IMR-90 (cell line): Measurements from ENCODE around the gene ATP4A. TPM values are rescaled to one million over a fixed set of nuclear protein-coding genes. Genes with fewer than 3 reads are reported as not detected.
A peak's percentile ranks its signal among the peaks of the same experiment; 100 is the strongest.

ENCODE experiments used
- ATAC-seq: fragments of 200-7000 bp; cut with Tn5 transposase; 2 replicates; pipeline ENCODE4 v1.9.1; 2020; ENCODE audit warnings: low read depth, mild to moderate bottlenecking, moderate library complexity
- BruUV-seq: library from RNA; stranded (reverse); fragments of 400-500 nt; replicated peaks from 2 replicates; lab custom pipeline; 2021; lab: Mats Ljungman, UMichigan
- CTCF ChIA-PET: fragments of 300-600 bp; formaldehyde crosslinking; extraction: SDS; loops from one replicate; lab custom pipeline; 2021; ENCODE audit warnings: antibody characterized with exemption; lab: Yijun Ruan, JAX
- POLR2A ChIA-PET: fragments of 300-600 bp; sonication (Branson Sonifier 250); formaldehyde crosslinking; loops from one replicate; lab custom pipeline; 2022; ENCODE audit warnings: antibody characterized with exemption; ENCODE audit not compliant: unreplicated experiment; lab: Charles Lee
- DNase-seq: peaks from one replicate; pipeline ENCODE4 v3.0.0; 2013
- H2AFZ ChIP-seq: replicated peaks from 2 replicates; pipeline ENCODE3; 2013; ENCODE audit warnings: low read length, mild to moderate bottlenecking; ENCODE audit not compliant: poor library complexity
- H2AK5ac ChIP-seq: 2 replicates; pipeline ENCODE4 v1.6.1; 2013; ENCODE audit warnings: low read depth, low read length, inconsistent platforms
- H2AK9ac ChIP-seq: replicated peaks from 2 replicates; pipeline ENCODE3; 2013; ENCODE audit warnings: mild to moderate bottlenecking, low read depth, low read length, moderate library complexity; ENCODE audit not compliant: poor library complexity
- H2BK120ac ChIP-seq: 2 replicates; pipeline ENCODE4 v1.6.1; 2013; ENCODE audit warnings: low read depth, low read length, inconsistent platforms
- H2BK15ac ChIP-seq: 3 replicates; pipeline ENCODE4 v1.6.1; 2013; ENCODE audit warnings: low read depth, low read length, inconsistent platforms
- H2BK20ac ChIP-seq: 2 replicates; pipeline ENCODE4 v1.6.1; 2013; ENCODE audit warnings: low read depth, mild to moderate bottlenecking, inconsistent platforms, low read length, moderate library complexity
- H2BK5ac ChIP-seq: 2 replicates; pipeline ENCODE4 v1.6.1; 2013; ENCODE audit warnings: mild to moderate bottlenecking, low read depth, low read length, inconsistent platforms; ENCODE audit not compliant: poor library complexity, severe bottlenecking
- H3K14ac ChIP-seq: replicated peaks from 2 replicates; pipeline ENCODE4 v1.6.1; 2013; ENCODE audit warnings: low read depth, low read length, inconsistent platforms
- H3K18ac ChIP-seq: 2 replicates; pipeline ENCODE4 v1.6.1; 2013; ENCODE audit warnings: low read depth, low read length, control low read depth
- H3K23ac ChIP-seq: 2 replicates; pipeline ENCODE4 v1.6.1; 2013; ENCODE audit warnings: low read depth, low read length, inconsistent platforms
- H3K27ac ChIP-seq: 2 replicates; pipeline ENCODE4 v1.5.1; 2013; ENCODE audit warnings: mild to moderate bottlenecking, control low read depth, low read length; ENCODE audit not compliant: insufficient read depth
- H3K27me3 ChIP-seq: 2 replicates; pipeline ENCODE4 v1.6.1; 2013; ENCODE audit warnings: low read length; ENCODE audit not compliant: control insufficient read depth, insufficient read depth
- H3K36me3 ChIP-seq: 2 replicates; pipeline ENCODE4 v1.6.1; 2013; ENCODE audit warnings: low read length, mixed read lengths; ENCODE audit not compliant: control insufficient read depth, insufficient read depth
- H3K4ac ChIP-seq: 2 replicates; pipeline ENCODE4 v1.6.1; 2013; ENCODE audit warnings: low read depth, low read length, inconsistent platforms
- H3K4me1 ChIP-seq: 2 replicates; pipeline ENCODE4 v1.6.1; 2013; ENCODE audit warnings: low read length, mixed read lengths; ENCODE audit not compliant: control insufficient read depth, insufficient read depth
- H3K4me2 ChIP-seq: 2 replicates; pipeline ENCODE4 v1.6.1; 2013; ENCODE audit warnings: low read depth, mild to moderate bottlenecking, control low read depth, low read length, moderate library complexity
- H3K4me3 ChIP-seq: 2 replicates; pipeline ENCODE4 v1.5.1; 2013; ENCODE audit warnings: low read depth, mild to moderate bottlenecking, control low read depth, low read length, moderate library complexity; ENCODE audit not compliant: insufficient read depth
- H3K56ac ChIP-seq: 2 replicates; pipeline ENCODE4 v1.6.1; 2013; ENCODE audit warnings: low read length, inconsistent platforms; ENCODE audit not compliant: insufficient read depth; ENCODE audit errors: extremely low read depth
- H3K79me1 ChIP-seq, 2 experiments: 2 replicates each; pipeline ENCODE4 v1.6.1; 2013; ENCODE audit warnings: low read length in 2 of 2, inconsistent platforms in 1 of 2, low read depth in 1 of 2
- H3K9ac ChIP-seq: 2 replicates; pipeline ENCODE4 v1.6.1; 2013; ENCODE audit warnings: low read depth, low read length, control low read depth
- H3K9me1 ChIP-seq: 2 replicates; pipeline ENCODE4 v1.6.1; 2013; ENCODE audit warnings: low read length, inconsistent platforms; ENCODE audit not compliant: insufficient read depth
- H3K9me3 ChIP-seq: 2 replicates; pipeline ENCODE4 v1.6.1; 2013; ENCODE audit warnings: low read length; ENCODE audit not compliant: control insufficient read depth, insufficient read depth
- H4K20me1 ChIP-seq: 2 replicates; pipeline ENCODE4 v1.6.1; 2013; ENCODE audit warnings: low read length, inconsistent platforms; ENCODE audit not compliant: insufficient read depth
- H4K5ac ChIP-seq: 2 replicates; pipeline ENCODE4 v1.6.1; 2013; ENCODE audit warnings: mild to moderate bottlenecking, low read depth, low read length, control low read depth
- H4K8ac ChIP-seq, 2 experiments: 2 replicates each; pipeline ENCODE4 v1.6.1; 2013; ENCODE audit warnings: low read depth in 2 of 2, low read length in 2 of 2, control low read depth in 1 of 2, inconsistent platforms in 1 of 2
- H4K91ac ChIP-seq: 2 replicates; pipeline ENCODE4 v1.6.1; 2013; ENCODE audit warnings: low read depth, low read length, inconsistent platforms; ENCODE audit not compliant: insufficient read depth
- BHLHE40 ChIP-seq: fragments of 150-350 bp; IDR thresholded peaks from 2 replicates; pipeline ENCODE4 v1.6.1; 2016; ENCODE audit warnings: mild to moderate bottlenecking, low read depth, low read length
- CEBPB ChIP-seq: IDR thresholded peaks from 2 replicates; pipeline ENCODE4 v1.6.1; 2012; ENCODE audit warnings: low read depth, low read length, improper control_type of control experiment
- CHD1 ChIP-seq: IDR thresholded peaks from 2 replicates; pipeline ENCODE4 v1.6.1; 2012; ENCODE audit warnings: low read depth, low read length, improper control_type of control experiment
- ELK1 ChIP-seq: fragments of 150-350 bp; IDR thresholded peaks from 2 replicates; pipeline ENCODE4 v1.6.1; 2016; ENCODE audit warnings: low read depth, mild to moderate bottlenecking, low read length, moderate library complexity, borderline replicate concordance
- FOS ChIP-seq: fragments of 150-350 bp; IDR thresholded peaks from 2 replicates; pipeline ENCODE4 v1.6.1; 2016; ENCODE audit warnings: low read depth, low read length
- MAFK ChIP-seq: IDR thresholded peaks from 2 replicates; pipeline ENCODE4 v1.6.1; 2012; ENCODE audit warnings: low read depth, low read length, improper control_type of control experiment
- MAZ ChIP-seq: IDR thresholded peaks from 2 replicates; pipeline ENCODE4 v1.6.1; 2012; ENCODE audit warnings: low read depth, mild to moderate bottlenecking, low read length, improper control_type of control experiment, moderate library complexity, borderline replicate concordance
- MXI1 ChIP-seq: IDR thresholded peaks from 2 replicates; pipeline ENCODE4 v1.6.1; 2012; ENCODE audit warnings: low read depth, mild to moderate bottlenecking, low read length, moderate library complexity, borderline replicate concordance
- NFE2L2 ChIP-seq: fragments of 150-350 bp; IDR thresholded peaks from 2 replicates; pipeline ENCODE4 v1.6.1; 2016; ENCODE audit warnings: low read depth, mild to moderate bottlenecking, low read length
- POLR2A ChIP-seq: IDR thresholded peaks from 2 replicates; pipeline ENCODE4 v1.6.1; 2012; ENCODE audit warnings: mild to moderate bottlenecking, low read depth, low read length
- RAD21 ChIP-seq: IDR thresholded peaks from 2 replicates; pipeline ENCODE4 v1.6.1; 2012; ENCODE audit warnings: low read length, improper control_type of control experiment
- RCOR1 ChIP-seq: IDR thresholded peaks from 2 replicates; pipeline ENCODE4 v1.6.1; 2012; ENCODE audit warnings: mild to moderate bottlenecking, low read length, improper control_type of control experiment; ENCODE audit not compliant: insufficient replicate concordance
- RFX5 ChIP-seq: IDR thresholded peaks from 2 replicates; pipeline ENCODE4 v1.8.0; 2012; ENCODE audit warnings: low read depth, mild to moderate bottlenecking, low read length, moderate library complexity
- SMC3 ChIP-seq: fragments of 150-350 bp; IDR thresholded peaks from 2 replicates; pipeline ENCODE4 v1.6.1; 2016; ENCODE audit warnings: low read depth, mild to moderate bottlenecking, antibody characterized with exemption, low read length, moderate library complexity
- USF2 ChIP-seq: fragments of 150-350 bp; IDR thresholded peaks from 2 replicates; pipeline ENCODE4 v1.6.1; 2017; ENCODE audit warnings: mild to moderate bottlenecking, antibody characterized with exemption, low read length, low read depth
- WGBS, 2 experiments: methylation state at CpG; one replicate each; pipeline versions ENCODE4 v1.1.5 to v1.1.7; 2013; ENCODE audit warnings: missing lambda C conversion rate in 2 of 2; ENCODE audit not compliant: insufficient read length in 1 of 2; ENCODE audit errors: extremely low coverage in 2 of 2; 5-methylcytosine and 5-hydroxymethylcytosine counted together
- dilution Hi-C: fragments of 300-500 bp; cut with HindIII; formaldehyde crosslinking; loops from one replicate; pipeline ENCODE4 v1.14.3; 2018; ENCODE audit warnings: low sequenced_read_pairs; ENCODE audit not compliant: unreplicated experiment
- in situ Hi-C: fragments of 300-500 bp; cut with MboI; formaldehyde crosslinking; loops from 3 replicates; pipeline ENCODE4 v1.14.3; 2019; ENCODE audit warnings: low sequenced_read_pairs, inconsistent platforms, mixed read lengths
- intact Hi-C: fragments of 100-400 bp; cut with micrococcal nuclease; formaldehyde crosslinking; loops from 2 replicates; pipeline ENCODE4 v1.10.0; 2022
- polyA plus RNA-seq, 3 experiments: library from polyadenylated mRNA; depleted of rRNA; stranded (reverse); fragments of >200 nt; gene quantifications; 2 replicates each; pipeline ENCODE4 v1.2.3, GENCODE V29; 2012; ENCODE audit warnings: low replicate concordance in 1 of 3
- total RNA-seq: library from RNA; depleted of rRNA; stranded (reverse); fragments of >200 nt; gene quantifications from 2 replicates; pipeline ENCODE4 v1.2.3, GENCODE V29; 2012
- TF ChIP-seq, protein P1 (sequence below): conservative IDR thresholded peaks from 2 replicates; pipeline ENCODE4 v1.5.1; 2012; ENCODE audit warnings: mild to moderate bottlenecking, low read depth, low read length, improper control_type of control experiment

Gene ATP4A
- total and polyA plus RNA-seq, 2 of the 4 experiments (the other 2 are of a cell fraction), result not detected

GRCh38 chr19:35510626-35510964 is 52.9 kb downstream of the ATP4A start:
- ATAC-seq, result no peak; the same call in 1 of the 2 replicates
- BruUV-seq, result no TSS peak
- DNase-seq, result no peak
- intact Hi-C loops, result loop anchor here (2.0 kb wide), 1 partner anchor 34 kb away; the partner anchor contains the start of gene TMEM147
- Histone ChIP-seq H3K79me1 (no peaks in the 10 kb centered on the region), H4K20me1 (no peaks in the 10 kb centered on the region), H3K14ac (no peak overlapping the region), H3K9me1 (no peaks in the 10 kb centered on the region; the same call in 1 of the 2 replicates), H2BK120ac (no peak overlapping the region), H3K9me3 (no peaks in the 10 kb centered on the region), H3K27me3 (peaks cover 66% of the 10 kb centered on the region), H2AK5ac (peak overlapping the region; percentile 50; the same call in 1 of the 2 replicates), H3K23ac (no peak overlapping the region), H3K9ac (no peak overlapping the region), H3K4me1 (peaks cover 5% of the 10 kb centered on the region; the same call in 1 of the 2 replicates), H3K36me3 (no peaks in the 10 kb centered on the region), H2AK9ac (peak overlapping the region; percentile 94), H3K4me2 (peak overlapping the region; percentile 56), H2BK15ac (no peak overlapping the region; the same call in 2 of the 3 replicates), H3K18ac (no peak overlapping the region), H3K4me3 (peak overlapping the region; percentile 25; the same call in 1 of the 2 replicates), H3K27ac (no peak overlapping the region), H4K91ac (no peak overlapping the region), H2BK20ac (no peak overlapping the region), H4K8ac (peak overlapping the region in 1 of 2 experiments; percentile 73; a peak in 1 of 4 replicates), H4K5ac (no peak overlapping the region), H3K4ac (0 out of 2 replicates have a peak overlapping the region, but pooled peaks have one; percentile 38), H3K56ac (no peak overlapping the region), H2BK5ac (no peak overlapping the region), H2AFZ (peak overlapping the region; percentile 93)
- dilution Hi-C loops, result no loop called here
- TF ChIP-seq CHD1 (no peak), ELK1 (no peak), BHLHE40 (no peak), MAFK (no peak), MAZ (no peak), USF2 (no peak), RFX5 (no peak), CEBPB (no peak), NFE2L2 (no peak), FOS (no peak), MXI1 (no peak), SMC3 (no peak), RCOR1 (no peak), POLR2A (no peak), RAD21 (no peak)
- TF ChIP-seq, protein P1, sequence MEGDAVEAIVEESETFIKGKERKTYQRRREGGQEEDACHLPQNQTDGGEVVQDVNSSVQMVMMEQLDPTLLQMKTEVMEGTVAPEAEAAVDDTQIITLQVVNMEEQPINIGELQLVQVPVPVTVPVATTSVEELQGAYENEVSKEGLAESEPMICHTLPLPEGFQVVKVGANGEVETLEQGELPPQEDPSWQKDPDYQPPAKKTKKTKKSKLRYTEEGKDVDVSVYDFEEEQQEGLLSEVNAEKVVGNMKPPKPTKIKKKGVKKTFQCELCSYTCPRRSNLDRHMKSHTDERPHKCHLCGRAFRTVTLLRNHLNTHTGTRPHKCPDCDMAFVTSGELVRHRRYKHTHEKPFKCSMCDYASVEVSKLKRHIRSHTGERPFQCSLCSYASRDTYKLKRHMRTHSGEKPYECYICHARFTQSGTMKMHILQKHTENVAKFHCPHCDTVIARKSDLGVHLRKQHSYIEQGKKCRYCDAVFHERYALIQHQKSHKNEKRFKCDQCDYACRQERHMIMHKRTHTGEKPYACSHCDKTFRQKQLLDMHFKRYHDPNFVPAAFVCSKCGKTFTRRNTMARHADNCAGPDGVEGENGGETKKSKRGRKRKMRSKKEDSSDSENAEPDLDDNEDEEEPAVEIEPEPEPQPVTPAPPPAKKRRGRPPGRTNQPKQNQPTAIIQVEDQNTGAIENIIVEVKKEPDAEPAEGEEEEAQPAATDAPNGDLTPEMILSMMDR, result no peak
- CTCF ChIA-PET, result interaction anchor here (1.0 kb wide), 2 partner anchors 8 to 15 kb away, joined by 3 to 4 read pairs; no protein-coding TSS in a partner anchor
- 27% methylated on average over 3 of the region's 15 CpGs; no CpG with 5 or more reads in 1 of the 2 experiments for WGBS, 2 experiments
- in situ Hi-C loops, result no loop called here
- POLR2A ChIA-PET, result no interaction called here
